Ramos (cell line): Measurements from ENCODE around the gene BOD1.

Experiments
- in situ Hi-C: fragments of 300-500 bp; cut with MboI; formaldehyde crosslinking; loops from one replicate; pipeline ENCODE4 v1.14.3; 2022; ENCODE audit warnings: low sequenced_read_pairs; ENCODE audit not compliant: unreplicated experiment

Gene BOD1

DNA sequence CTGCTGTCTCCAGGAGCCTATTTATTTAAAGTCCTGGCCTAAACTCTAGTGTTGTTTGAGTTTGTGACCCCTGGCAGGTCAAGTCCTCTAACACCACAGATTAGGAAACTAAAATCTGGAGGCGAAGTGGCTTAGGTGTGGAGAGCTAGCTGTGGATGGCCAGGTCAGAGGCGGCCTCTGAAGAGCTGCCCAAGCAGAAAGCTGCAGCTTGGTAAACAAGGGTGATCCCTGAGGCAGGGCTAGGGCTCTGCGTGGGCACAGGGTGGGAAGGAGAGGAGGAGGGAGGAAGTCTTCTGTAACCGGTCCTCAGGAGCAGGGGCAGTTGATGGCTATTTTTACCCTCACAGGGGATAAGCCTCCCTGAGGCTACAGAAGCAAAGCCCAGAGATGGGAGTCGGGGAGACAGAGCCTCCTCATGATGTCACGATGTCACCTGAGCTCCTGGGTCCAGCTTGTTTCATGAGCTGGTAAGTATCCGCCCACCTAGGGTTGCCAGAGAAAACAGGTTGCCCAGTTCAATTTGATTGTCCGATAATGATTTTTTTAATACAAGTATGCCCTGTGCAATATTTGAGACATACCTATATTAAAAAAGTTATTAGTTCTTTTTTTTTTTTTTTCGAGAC lies 25.9 kb upstream of the BOD1 start:
- in situ Hi-C loops: loop anchor here (25.0 kb wide), 1 partner anchor 95 kb away; no protein-coding TSS in a partner anchor

- in situ Hi-C loops: loop anchor here (25.0 kb wide), 1 partner anchor 97 kb away; no protein-coding TSS in a partner anchor
These were observed 23.8 kb upstream of the BOD1 start for GRCh38 chr5:173640156-173640804.

DNA sequence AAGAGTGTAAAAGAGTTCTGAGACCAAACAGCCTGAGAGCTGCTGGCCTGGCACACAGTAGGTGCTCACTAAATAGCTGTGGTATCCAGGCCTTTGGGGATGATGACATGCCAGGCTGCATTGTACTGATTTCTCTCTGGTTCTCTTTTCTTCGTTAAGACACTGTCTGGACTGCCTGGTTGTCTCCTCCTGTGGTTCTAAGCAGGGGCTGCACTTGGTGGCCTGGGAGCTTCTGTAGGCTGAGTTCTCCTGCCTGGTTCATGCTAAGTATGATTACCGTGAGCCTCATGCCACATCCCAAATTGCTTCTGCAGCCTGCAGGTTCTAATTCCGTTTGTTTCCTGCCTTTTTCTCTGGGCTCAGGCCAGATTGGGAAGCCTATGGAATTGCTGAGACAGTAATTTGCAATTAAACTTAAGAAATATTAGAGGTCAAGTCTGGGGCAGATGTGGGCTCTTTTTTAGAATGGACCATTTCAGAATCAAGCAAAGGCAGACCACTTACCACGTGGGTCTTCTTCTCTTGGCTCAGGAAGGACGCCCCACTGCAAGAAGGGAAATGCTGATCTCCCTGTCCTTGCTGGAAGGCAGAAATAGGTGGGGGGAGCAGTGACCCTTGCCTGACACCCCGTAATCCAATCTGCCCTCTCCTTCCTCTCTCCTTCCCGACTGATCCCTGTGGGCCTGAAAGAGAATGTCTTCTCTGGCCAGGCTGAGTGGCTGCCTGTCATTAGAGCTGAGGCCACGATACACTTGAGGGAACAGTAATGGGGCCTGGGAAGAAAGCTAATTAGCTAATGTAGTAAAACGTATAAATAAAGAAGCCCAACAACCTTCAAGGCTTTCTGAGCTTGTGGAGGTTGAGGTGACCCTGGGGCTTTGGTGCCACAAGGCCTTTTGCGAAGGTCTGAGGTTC lies 21.9 kb upstream of the BOD1 start:
- in situ Hi-C loops: loop anchor here (25.0 kb wide), 1 partner anchor 99 kb away; no protein-coding TSS in a partner anchor

GRCh38 chr5:173637340-173637739 lies 20.9 kb upstream of the BOD1 start:
- in situ Hi-C loops: loop anchor here (25.0 kb wide), 1 partner anchor 100 kb away; no protein-coding TSS in a partner anchor

GRCh38 chr5:173634465-173634983 lies 18.1 kb upstream of the BOD1 start:
- in situ Hi-C loops: loop anchor here (25.0 kb wide), 1 partner anchor 103 kb away; no protein-coding TSS in a partner anchor

DNA sequence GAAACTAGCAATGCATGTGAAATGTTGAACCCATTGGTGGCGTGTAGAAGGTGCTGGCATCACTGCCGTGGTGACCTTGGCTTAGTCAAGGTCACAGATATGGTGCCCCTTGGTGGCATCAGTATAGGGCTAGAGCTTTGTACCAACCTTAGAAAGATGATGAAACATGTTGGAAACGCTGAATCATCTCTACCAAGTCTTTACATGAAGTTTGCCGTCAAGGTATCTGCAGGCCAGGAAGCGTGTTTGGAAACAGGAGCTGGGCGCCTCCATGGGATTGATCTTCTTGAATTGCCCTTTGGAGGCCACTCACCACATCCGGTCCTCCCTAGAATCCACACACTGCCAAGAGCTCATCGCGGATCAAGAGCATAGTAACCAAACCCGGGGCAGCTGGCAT lies 16.9 kb upstream of the BOD1 start:
- in situ Hi-C loops: loop anchor here (25.0 kb wide), 1 partner anchor 104 kb away; no protein-coding TSS in a partner anchor

GRCh38 chr5:173631478-173631877 lies 15.0 kb upstream of the BOD1 start:
- in situ Hi-C loops: loop anchor here (25.0 kb wide), 1 partner anchor 106 kb away; no protein-coding TSS in a partner anchor

- in situ Hi-C loops: loop anchor here (25.0 kb wide), 1 partner anchor 106 kb away; no protein-coding TSS in a partner anchor
These were observed 14.4 kb upstream of the BOD1 start for GRCh38 chr5:173630724-173631365.

GRCh38 chr5:173629628-173630027 lies 13.2 kb upstream of the BOD1 start:
- in situ Hi-C loops: loop anchor here (25.0 kb wide), 1 partner anchor 108 kb away; no protein-coding TSS in a partner anchor

DNA sequence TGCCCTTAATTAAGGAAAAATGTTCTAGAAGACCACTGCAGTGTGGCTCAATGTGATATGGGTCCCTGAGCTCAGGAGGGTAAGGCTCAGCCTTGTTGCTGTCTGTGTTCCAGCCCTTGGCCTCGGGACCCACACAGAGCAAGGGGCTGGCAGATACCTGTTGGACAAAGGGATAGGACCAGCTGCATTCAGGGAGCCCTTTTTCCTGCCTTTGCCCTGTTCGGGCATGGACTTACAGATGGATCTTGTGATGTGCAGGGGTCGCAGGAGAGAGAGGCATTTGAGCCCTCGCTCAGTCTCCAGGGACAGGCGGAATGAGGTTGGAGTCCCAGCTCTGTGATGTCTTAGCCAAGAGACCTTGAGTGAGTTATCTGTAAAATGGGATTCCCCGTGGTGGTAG lies 12.1 kb upstream of the BOD1 start:
- in situ Hi-C loops: loop anchor here (25.0 kb wide), 1 partner anchor 109 kb away; no protein-coding TSS in a partner anchor

DNA sequence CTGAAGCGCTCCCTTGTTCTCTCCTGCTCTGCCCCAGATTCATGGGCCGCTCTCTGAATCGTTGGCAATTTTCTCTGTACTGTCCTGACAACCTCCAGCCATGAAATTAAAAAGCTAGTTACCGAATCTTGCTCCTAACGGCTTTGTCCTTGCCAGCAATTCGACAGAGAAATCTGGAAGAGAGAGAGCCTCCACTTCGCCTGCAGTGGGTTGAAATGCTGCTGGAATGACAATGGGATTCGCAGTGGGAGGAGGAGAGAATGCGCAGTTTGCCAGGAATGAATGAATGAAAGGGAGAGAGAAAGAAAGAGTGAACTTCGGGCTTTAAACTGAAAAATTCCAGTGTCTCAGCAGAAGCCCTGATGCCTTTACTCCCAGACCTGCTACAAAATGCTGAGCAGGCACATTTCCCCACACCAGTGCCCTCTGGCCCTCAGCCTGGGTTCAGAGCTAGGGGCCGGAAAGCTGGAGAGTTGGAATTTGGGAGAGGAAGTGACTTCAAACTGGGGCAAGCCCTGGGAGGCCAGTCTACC lies 11.5 kb upstream of the BOD1 start:
- in situ Hi-C loops: loop anchor here (25.0 kb wide), 1 partner anchor 109 kb away; no protein-coding TSS in a partner anchor

GRCh38 chr5:173627271-173627670 lies 10.8 kb upstream of the BOD1 start:
- in situ Hi-C loops: loop anchor here (25.0 kb wide), 1 partner anchor 110 kb away; no protein-coding TSS in a partner anchor

DNA sequence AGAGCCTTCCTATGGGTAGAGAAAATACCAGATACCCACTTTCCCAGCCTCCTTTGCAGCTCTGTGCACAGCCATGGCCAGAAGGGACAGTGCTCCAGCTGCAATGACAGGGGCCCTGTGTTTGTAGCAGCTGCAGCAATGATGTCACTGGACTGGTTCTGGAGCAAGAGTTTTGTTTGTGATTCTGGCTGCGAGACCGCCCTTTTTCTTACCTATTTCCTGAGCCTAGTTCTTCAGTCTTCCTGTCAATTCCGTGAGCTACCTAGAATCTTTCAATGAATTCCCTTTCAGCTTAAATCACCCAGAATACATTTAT lies 10.0 kb upstream of the BOD1 start:
- in situ Hi-C loops: loop anchor here (25.0 kb wide), 1 partner anchor 111 kb away; no protein-coding TSS in a partner anchor

DNA sequence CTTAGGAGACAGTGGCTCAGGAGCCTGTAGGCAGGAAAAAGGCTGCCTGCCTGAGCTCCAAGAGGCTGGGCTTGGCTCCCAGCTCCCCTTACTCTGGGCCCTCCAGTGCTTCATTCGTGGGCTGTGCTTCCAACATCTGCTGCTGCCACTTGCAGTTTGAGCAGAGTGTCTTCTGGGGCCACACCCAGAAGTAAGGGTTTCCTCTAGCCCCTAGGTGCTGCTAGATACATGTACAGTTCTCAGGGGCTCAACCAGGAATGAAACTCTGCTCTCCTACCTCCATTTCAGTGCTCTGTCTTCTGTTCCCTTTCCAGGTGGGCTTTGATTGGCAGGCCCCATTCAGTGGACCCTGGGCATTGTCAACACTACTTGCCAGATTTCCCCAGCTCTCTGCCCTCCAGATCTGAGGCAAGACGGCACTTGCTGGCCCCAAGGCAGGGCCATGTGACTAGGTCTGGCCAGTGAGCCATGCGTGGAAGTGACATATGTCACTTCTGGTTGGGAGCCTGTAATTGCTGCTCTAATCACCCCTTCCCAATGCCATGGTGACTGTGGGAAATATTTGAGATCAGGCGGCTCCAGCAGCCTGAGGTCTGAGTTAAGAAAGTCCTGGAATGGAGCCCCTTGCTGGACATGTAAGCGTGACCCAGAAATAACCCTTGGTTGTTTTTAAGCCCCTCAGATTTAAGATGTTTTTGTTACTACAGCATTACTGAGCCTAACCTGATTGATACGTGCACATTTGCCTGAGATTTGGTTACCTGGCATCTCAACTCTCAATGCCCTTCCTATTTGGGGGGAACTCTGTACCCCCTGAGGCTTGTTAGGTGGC lies 9.4 kb upstream of the BOD1 start:
- in situ Hi-C loops: loop anchor here (25.0 kb wide), 1 partner anchor 111 kb away; no protein-coding TSS in a partner anchor

DNA sequence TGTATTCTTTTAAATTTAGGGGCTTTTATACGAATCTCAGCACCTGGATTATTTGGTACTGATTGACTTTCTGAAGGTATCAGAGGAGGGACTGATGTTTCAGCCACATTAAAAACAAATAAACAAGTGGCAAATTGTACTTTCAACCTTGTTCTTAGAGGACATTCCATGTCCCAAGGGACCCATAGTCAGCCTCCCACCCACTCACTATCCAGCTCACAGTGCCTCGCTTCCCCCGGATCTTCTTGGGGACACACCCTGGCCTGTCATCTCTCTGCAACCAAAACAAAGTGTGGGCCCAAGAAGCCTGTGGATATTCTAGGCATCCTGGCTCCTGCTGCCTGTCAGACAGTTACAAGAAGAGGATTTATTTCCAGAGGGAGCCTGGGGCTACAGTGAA lies 8.8 kb upstream of the BOD1 start:
- in situ Hi-C loops: loop anchor here (25.0 kb wide), 1 partner anchor 112 kb away; no protein-coding TSS in a partner anchor

DNA sequence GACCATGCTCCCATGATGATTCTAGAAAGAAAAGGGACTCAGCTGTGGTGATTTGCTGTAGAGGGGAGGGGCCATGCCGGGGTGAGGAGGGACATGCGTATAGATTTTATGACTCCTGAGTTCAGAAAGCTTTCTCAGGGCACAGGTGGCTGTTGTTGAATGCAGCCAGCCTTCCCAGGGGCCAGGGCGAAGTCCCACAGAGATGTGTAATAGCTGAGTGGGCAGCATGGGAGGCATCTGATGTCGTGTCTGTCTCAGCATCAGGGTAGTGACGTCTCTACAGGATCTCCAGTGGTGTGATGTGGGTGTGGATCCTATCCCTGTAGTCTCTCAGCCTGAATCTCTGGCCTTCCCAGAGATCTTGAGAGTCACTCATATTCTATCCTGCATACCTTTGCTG lies 7.8 kb upstream of the BOD1 start:
- in situ Hi-C loops: loop anchor here (5.0 kb wide), 1 partner anchor 348 kb away; no protein-coding TSS in a partner anchor

- in situ Hi-C loops: loop anchor here (5.0 kb wide), 1 partner anchor 349 kb away; no protein-coding TSS in a partner anchor
These were observed 7.3 kb upstream of the BOD1 start for GRCh38 chr5:173623789-173624188.

GRCh38 chr5:173623296-173623771 lies 6.9 kb upstream of the BOD1 start:
- in situ Hi-C loops: loop anchor here (5.0 kb wide), 1 partner anchor 349 kb away; no protein-coding TSS in a partner anchor
